Astrocyte of the spinal cord (primary cell): ENCODE data around the gene ENPP6.

ENCODE experiments used
- DNase-seq: peaks from one replicate; pipeline ENCODE4 v3.0.0; 2011; ENCODE audit warnings: low read depth, low spot score
- H3K4me3 ChIP-seq: 2 replicates; pipeline ENCODE4 v1.5.1; 2011; ENCODE audit warnings: low read depth, mild to moderate bottlenecking, low read length, moderate library complexity
- CTCF ChIP-seq: IDR thresholded peaks from 2 replicates; pipeline ENCODE4 v1.5.1; 2012; ENCODE audit warnings: low read depth, mild to moderate bottlenecking, low read length, inconsistent platforms
- in situ Hi-C: cut with HindIII; loops from 2 replicates; pipeline ENCODE4 v1.10.0; 2017; ENCODE audit warnings: low sequenced_read_pairs

ENPP6 gene

GRCh38 chr4:184193556-184194525, 23.8 kb downstream of the ENPP6 start:
- in situ Hi-C loops = no loop called here
- no peak overlapping the region for H3K4me3 ChIP-seq
- no peak for DNase-seq
- no peak for TF ChIP-seq CTCF

GRCh38 chr4:184192933-184193332, 24.7 kb downstream of the ENPP6 start:
- DNase-seq = no peak
- in situ Hi-C loops = no loop called here
- no peak for TF ChIP-seq CTCF
- H3K4me3 ChIP-seq = no peak overlapping the region

- in situ Hi-C loops = no loop called here
- no peak for DNase-seq
- no peak for TF ChIP-seq CTCF
- H3K4me3 ChIP-seq = no peak overlapping the region
These were observed 26.4 kb downstream of the ENPP6 start for GRCh38 chr4:184191267-184191666.

GRCh38 chr4:184190711-184191110, 27.0 kb downstream of the ENPP6 start:
- no peak overlapping the region for H3K4me3 ChIP-seq
- in situ Hi-C loops = no loop called here
- no peak for TF ChIP-seq CTCF
- no peak for DNase-seq

- TF ChIP-seq CTCF = no peak
- no peak for DNase-seq
- in situ Hi-C loops = no loop called here
- H3K4me3 ChIP-seq = no peak overlapping the region
These were observed 27.7 kb downstream of the ENPP6 start for GRCh38 chr4:184189966-184190365.

- no peak overlapping the region for H3K4me3 ChIP-seq
- in situ Hi-C loops = no loop called here
- no peak for TF ChIP-seq CTCF
- no peak for DNase-seq
These were observed 29.0 kb downstream of the ENPP6 start for GRCh38 chr4:184188443-184189400.
